ENCODE measurements around the gene NR2F1-AS1.

- TF ChIP-seq ZNF830 (CRISPR knock-in tag; IDR thresholded peaks at IDR 0.05) (no peak), CHD2 (IDR thresholded peaks at IDR 0.05; ENCODE audit: low read depth, low read length) (no peak), MAFF (IDR thresholded peaks at IDR 0.05; ENCODE audit: low read length) (no peak), PKNOX1 (IDR thresholded peaks at IDR 0.05) (no peak)
These were observed 8.8 kb upstream of the NR2F1-AS1 start for GRCh38 chr5:93589829-93590215.

Measured in K562 (cell line).